Activated CD8-positive, alpha-beta memory T cell treated with anti-CD3 and anti-CD28 coated beads, Interleukin-2, amount 50 U/mL, for 24 hours (primary cell): Measurements from ENCODE around the gene OR10H3.
"Not testable (repeated sequence)": the region's sequence is repeated elsewhere in the genome, so short reads cannot be mapped to it uniquely, and the experiment has no call there.

Source experiments
- DNase-seq: peaks from one replicate; pipeline ENCODE4 v3.0.0-alpha.2; 2020; ENCODE audit errors: extremely low read depth

The OR10H3 gene, protein sequence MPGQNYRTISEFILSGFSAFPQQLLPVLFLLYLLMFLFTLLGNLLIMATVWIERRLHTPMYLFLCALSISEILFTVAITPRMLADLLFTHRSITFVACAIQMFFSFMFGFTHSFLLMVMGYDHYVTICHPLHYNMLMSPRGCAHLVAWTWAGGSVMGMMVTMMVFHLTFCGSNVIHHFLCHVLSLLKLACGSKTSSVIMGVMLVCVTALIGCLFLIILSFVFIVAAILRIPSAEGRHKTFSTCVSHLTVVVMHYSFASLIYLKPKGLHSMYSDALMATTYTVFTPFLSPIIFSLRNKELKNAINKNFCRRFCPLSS

DNA sequence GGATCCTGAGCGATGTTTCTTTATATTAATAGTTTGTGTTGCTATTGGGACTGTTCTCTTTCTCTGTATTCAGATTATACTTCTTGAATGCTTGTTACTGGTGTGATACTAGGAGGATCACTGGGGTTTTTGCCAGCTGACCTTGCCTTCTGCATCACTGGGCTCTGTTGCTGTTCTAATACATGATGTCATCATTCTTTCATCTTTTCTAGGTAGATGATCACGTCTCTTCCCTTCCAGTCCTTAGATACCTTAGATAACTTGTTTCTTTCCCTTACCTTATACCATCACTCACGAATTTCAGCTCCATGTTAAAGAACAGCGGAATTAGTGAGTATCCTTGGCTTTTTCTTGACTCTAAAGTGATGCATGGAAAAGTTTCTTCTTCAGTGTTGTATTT, at the start of gene OR10H3:
Gene OR10H3 (plus strand): TSS at position 264 of the 400 bp plus-strand sequence. CDS start 3,408 bp downstream, outside the sequence.
- DNase-seq = no peak

DNA sequence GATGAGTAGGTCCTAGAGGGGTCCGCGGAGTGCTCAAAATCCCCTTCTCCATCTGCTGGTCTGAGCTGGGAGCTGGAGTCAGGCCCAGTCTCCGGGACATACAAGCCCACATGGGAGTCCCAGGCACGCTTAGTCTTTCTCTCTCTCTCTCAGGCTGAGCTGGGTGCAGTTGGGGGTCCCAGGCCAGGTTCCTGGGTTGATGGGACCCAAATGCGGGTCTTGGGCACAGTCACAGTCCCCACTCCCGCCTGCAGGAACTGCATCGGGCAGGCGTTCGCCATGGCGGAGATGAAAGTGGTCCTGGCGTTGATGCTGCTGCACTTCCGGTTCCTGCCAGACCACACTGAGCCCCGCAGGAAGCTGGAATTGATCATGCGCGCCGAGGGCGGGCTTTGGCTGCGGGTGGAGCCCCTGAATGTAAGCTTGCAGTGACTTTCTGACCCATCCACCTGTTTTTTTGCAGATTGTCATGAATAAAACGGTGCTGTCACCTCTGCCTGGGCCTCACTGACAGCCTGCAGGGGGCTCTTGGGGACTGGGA, 41.1 kb upstream of the OR10H3 start:
- DNase-seq = no peak

DNA sequence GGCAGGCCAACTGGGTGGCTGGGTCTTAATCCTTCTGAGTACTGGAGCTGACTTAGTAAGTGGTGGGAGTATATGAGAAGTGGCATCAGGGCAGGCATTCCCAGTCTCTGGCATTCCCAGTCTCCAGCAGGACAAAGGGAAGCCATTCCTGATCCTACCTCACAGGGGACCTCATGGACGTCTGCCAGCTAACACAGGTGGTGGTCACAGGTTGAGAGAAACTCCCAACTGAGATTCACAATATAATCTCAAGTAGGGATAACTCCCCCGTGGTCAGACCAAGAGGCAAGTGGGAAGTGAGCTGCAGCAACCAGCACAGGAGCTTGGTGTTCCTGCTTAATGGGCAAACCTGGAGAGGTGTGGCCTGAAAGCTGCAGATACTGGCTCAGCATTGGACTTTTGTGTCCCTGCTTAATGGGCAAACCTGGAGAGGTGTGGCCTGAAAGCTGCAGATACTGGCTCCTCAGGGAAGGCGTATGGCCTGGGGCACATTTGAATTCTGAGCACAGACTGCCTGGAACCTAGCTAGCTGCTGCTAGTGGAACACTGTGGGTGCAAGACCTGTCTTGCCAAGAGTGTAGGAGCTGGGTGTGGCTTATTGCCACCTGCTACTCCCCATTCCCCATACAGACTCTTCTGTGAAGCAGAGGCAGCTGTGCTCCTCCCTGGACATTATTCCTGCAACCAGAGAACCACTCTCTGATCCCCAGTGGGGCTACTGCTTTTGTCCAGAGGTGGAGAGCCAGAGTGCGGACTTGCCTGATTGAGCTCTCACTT, 35.8 kb upstream of the OR10H3 start:
- no peak for DNase-seq

DNA sequence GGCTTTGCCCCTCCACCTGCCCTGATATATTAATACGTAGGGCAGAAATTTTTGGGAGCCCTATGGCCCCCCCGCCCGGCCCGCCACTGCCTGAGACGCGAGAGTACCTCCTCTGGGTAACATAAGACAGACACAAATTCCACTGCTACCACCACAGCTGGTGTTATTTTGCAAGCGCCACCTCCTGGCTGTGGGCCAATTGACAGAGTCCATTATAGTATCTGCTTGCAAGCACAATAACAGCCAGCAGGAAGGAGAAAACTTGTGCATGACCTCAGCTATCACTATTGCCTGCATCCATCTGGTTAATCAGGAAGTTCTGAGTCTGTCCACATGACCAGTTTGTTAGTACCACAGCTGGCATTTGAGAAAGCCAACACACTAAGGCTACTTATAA, 35.3 kb upstream of the OR10H3 start:
- DNase-seq = no peak

DNA sequence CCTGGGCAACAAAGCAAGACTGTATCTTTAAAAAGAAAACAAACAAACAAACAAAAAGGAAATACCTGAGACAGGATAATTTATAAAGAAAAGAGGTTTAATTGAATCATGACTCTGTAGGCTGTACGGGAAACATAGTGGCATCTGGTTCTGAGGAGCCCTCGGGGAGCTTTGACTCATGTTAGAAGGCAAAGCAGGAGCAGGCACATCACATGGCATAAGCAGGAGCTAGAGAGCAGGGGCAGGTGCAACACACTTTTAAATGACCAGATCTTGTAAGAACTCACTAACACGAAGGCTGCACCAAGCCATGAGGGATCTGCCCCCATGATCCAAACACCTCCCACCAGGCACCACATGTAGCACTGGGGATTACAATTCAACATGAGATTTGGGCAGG, 23.1 kb upstream of the OR10H3 start:
- DNase-seq = no peak

DNA sequence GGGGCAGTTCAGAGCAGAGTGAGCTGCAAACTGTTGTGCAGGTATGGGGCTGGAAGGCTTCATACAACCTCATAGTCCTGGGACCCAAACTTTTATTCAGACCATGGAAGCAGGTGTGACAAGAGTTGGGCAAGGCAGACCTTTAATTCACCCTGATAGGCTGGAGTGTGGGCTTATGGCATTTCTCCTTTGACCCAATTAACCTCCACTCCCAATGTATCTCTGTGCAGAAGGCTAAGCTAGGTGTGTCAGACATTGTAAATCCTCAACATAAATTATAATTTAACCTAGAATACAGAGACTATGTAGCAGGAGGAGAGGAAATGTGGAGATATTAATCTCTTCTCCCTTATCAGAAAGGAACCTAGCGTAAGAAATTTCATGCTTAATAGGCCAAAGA, 22.1 kb upstream of the OR10H3 start:
- DNase-seq = no peak

DNA sequence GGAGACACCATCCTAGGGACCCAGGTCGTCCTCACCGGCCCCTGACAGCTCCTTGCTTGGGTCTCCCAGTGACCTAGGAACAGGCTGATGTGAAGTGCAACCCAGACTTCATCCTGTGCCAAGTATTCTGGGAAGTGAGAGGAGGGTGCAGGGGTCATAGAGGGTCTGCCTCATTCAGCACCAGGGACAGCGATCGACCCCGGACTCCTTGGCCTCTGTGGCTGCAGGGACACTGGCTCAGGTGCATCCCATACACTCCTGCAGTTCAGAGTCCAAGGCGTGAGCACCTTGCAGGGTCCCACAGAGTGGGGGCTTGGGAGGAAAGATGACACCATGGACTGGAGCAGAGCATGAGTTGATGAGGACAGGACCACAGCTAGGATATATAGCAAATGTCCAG, 20.0 kb upstream of the OR10H3 start:
- no peak for DNase-seq

DNA sequence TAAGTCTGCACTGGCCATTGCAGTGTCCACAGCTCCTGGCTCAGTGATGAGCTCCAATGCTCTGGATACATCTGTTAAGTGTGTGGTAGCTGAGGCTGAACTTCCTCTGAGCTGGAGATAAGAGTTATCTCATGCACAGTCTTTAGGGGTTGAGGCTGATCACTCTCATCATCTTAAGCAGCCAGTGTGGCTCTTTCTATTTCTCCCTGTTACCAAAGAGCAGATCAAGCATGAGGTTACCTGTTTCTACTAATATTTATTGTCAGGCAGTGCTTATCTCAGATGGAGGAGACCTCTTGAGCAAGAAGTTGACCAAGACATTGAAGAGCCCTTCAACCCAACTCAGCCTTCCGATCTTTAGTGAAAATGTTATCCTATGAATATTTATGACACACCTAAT, 16.5 kb upstream of the OR10H3 start:
- no peak for DNase-seq

DNA sequence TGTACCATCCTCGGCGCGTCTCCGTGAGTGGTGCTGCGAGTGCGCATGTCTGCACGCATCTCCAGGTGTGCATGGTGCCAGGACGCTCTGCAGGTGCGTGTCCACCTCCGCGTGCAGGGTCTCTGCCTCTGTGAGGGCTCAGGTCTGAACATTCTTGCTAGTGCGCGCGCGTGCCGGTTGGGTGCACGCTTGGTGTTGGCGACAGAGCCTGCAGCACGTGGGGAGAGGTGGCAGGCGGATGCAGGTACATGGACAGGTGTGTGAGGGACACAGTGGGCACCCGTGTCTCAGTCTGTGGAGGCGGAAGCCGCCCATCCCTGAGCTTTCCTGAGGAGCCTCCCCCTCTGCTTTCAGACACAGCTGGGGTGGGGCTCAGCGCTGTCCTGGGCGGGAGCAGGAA, 14.8 kb upstream of the OR10H3 start:
- no peak for DNase-seq

DNA sequence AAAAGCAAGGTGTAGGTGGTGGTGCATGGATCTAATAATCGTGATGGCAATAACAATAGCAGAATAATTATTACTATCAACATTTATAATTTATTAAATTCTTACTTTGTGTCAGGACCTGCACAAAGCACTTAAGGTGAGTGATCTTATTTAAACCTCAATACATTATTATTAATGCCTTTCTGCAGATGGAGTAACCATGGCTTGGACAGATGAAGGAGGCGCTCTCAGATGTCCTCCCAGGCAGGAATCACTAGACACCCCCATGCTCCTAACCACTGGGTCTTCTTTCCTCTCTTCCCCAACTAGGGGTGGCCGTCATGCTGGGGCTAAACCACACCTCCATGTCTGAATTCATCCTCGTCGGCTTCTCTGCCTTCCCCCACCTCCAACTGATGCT, 10.1 kb upstream of the OR10H3 start, which contains the start of gene OR10H2:
Gene OR10H2 (plus strand): TSS at position 301 of the 400 bp plus-strand sequence. CDS start 20 bp downstream, at position 321.
- no peak for DNase-seq

DNA sequence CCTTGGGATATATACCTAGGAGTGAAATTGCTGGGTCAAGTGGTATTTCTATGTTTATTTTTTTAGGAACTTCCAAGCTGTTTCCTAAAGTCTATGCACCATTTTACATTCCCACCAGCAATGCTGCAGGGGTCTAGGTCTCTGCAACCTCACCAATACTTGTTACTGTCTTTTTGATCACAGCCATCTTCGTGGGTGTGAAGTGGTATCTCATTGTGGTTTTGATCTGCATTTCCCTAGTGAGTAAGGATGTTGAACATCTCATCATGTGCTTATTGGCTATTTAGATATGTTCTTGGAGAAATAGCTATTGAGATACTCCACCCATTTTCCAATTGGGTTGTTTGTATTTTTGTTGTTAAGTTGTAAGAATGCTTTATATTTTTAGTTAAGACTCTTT, 7.2 kb upstream of the OR10H3 start:
- DNase-seq = no peak

DNA sequence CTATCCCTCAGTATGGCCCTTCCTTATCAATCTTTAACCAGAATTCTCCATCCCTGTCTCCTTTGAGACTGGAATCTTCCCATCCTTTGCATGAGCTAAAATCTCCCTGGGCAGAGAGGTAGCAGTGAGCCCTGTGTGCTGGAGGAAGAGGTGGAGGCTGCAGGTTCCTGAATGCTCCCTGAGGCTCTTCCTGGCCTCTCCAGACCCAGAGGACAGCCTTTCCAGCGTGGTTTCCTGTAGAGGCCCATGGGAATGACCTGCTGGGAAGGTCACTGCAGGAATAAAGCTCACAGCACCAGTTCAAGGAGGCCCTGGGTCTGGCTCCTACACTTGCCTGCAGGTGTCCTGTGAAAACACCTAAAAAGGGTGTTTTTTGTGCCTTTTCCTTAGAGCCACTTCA, 5.4 kb upstream of the OR10H3 start:
- DNase-seq = no peak

DNA sequence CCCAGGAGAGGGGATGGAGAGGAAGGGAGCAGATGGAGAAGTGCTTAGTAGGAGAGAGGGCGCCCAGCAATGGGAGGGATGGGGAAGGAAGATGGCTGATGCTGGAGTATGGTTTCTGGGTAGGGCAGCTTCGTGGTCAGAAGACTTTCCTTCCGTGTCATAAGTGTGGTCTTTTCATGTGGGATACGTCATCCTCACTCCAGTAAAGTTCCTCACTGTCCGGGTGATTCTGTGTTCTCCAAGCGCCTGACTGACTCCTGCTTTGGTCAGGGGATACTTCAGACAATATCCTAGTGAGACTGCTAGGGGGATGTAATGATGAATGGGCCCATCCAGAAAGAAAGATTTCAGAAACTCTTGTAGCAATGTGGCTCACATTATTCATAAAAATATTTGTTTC, 3.9 kb upstream of the OR10H3 start:
- no peak for DNase-seq

DNA sequence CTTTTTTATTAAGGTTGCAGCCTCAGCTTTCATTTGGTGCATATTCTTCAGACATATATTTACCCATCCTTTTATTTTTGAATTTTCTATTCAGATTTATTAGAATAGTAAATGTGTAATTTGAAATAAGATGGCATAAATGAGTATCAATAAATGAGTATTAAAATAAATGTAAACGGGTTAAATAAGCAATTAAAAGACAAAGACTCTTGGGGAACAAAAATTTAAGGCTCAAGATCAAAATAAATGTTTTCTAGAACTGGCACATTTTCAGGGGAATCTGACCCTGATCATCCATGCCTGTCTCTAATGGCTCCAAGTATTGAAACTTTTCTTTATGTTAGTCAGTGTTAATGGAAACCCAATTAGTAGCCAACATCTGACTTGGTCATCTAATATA, 3.0 kb downstream of the OR10H3 start:
- DNase-seq = no peak

DNA sequence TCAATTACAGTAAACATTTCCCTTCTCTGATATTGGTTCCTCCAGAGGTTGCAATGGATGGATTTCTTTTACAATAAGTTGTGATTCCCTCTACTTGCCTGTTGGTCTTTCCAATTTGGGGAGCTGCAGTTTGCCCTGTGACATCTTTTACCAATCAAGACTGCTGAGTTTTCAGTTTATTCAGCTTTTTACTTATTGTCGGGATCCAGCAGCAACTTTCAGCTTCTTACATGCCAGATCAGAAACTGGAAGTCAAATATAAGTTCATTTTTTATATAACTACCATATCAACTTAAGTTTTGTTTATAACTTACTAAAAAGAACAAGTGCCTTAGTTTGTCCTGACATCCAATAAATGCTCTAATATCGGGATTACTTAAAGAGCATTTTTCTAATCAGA, 10.5 kb downstream of the OR10H3 start:
- DNase-seq = no peak

DNA sequence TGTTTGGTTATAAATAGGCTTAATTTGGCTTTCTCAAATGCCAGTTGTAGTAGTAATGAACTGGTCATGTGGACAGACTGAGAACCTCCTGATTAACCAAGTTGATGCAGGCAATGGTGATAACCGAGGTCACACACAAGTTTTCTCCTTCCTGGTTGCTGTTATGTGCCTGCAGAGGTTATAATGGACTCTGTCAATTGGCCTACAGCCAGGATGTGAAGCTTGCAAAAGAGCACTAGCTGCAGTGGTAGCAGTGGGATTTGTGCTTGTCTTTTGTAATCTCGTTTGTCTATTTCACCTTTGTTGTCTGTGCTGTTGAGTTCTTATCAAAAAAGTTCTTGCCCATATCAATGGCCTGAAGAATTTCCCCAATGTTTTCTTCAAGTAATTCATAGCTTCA, 20.6 kb downstream of the OR10H3 start:
- no peak for DNase-seq

DNA sequence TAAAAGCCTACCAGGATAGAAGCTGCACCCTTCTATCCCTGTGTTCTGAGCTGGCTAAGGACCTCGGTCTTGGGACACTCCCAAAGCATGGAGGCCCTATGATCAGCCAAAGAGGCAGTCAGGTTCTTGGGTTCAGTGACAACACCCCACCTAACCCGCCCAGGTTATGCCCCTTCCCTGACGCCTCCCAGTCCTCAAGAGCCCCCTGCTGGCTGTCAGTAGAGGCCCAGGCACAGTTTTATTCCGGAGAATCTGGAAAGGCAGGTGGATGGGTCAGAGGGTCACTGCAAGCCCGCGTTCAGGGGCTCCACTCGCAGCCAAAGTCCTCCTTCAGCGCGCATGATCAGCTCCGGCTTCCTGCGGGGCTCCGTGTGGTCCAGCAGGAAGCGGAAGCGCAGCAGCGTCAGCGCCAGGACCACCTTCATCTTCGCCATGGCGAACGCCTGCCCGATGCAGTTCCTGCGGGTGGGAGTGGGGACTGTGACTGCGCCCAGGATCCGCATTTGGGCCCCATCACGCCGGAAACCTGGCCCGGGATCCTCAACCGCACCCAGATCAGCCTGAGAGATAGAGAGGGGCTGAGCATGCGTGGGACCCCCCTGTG, 22.3 kb downstream of the OR10H3 start:
- no peak for DNase-seq

DNA sequence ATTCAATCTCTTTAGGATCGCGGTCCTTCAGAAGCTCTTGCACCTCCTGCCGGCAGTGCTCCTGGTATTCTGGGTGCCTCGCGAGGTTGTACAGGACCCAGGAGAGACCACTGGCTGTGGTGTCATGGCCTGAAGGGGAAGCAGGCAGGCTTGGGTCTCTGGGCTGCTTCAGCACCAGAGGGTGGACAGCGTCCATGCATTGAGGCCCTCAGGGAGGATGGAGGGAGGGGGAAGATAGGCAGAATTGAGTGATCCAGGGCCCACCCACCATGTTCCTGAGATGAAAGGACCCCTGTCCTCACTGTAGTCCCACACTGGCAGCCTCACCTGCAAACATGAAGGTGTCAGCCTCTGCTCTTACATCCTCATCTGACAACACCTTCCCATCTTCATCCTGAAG, 31.8 kb downstream of the OR10H3 start:
- no peak for DNase-seq

DNA sequence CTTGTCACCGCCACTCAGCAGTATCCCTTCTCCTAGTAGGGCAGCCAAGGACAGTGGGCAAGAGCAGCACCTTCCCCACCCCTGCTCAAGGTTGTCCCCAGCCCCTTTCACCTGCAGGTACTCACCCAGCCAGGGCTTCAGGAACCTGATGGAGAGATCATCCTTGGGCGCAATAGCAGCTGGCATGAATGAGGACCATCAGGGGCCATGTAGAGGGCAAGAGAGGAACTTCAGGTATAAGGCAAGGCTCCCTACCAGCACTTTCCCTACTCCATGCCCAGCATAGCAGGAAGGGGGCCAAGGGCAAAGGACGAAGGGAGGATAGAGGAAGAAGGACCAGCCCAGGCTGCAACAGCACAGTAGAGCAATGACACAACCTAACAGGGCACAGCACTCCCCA, 36.4 kb downstream of the OR10H3 start:
- DNase-seq = not testable (repeated sequence)

DNA sequence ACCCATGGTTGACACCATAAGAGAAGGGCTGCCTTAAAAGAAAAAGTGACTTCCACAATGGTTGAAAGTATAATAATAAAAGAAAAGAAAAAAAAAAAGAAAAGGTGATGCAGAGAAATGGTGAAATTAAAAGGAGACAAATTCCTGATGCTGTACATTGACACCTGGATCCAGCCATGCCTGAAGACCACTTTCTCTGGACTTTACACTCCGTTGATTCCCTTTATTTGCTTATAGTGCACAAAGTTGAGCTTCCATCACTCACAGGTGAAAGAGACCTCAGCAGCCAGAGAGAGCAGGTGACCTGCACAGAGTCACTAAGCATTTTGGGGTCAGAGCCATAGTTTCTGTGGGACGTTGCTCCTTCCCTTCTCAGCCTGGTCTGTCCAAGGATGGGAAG, 37.5 kb downstream of the OR10H3 start:
- DNase-seq = no peak

DNA sequence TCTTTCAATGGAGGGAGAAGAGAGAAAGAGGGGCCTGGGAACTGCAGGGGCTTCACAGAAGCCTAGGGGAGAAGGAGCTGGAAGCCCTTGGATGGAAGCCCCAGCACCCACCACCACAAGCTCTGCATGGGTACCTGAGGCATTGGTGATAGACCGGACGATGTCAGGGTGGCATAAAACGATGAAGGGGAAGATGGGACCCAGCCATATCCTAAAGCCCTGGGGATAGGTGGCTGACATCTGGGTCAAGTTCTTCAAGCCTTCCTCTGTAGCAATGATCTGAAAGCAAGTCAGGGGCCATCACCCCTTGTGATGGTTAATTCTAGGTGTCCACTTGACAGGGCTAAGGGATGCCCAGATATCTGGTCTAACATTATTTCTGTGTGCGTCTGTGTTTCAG, 38.5 kb downstream of the OR10H3 start:
- DNase-seq = no peak
